ENCODE measurements around the gene TAF3.

Gene TAF3

DNA sequence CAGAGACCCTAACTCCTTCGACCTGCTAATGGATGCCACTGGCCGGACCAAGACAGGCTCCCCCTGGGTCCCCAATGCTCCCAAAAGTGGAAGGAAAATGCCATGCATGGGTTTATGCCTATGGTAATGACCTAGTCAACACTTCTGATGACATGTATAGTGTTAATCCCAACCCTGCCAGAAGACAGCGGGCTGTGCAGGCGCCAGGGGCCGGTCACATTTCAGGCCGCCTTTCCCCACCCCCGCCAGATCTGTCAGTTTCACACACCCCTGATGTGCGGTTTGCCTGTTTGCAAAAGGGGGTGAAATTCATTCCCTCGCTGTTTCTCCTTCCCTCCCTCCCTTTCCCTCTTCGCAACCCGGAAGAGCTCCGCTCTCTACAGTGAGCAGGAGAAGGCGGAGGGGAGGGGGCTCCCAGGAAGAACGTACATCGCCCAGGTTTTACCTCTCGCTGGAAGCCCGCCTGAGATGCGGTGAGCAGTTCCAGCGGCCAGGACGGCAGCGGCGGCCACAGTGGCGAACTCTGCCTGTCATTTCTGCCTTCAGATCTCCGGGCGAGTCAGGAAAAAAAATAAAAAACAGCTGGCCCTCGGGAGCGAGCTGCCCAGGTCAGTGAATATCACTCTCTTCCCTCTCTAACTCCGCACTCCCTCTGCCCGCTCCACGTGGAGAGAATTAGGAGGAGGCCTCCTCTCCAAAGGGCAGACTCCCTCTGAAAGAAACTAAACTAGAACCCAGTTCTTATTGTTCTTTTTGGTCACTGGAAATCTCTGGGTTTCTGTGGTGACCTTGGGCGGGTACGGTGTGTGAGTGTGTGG, 226.8 kb downstream of the TAF3 start:
- DNase-seq (ENCODE audit: low read depth in 1 of 2, low spot score in 1 of 2) = no peak

DNA sequence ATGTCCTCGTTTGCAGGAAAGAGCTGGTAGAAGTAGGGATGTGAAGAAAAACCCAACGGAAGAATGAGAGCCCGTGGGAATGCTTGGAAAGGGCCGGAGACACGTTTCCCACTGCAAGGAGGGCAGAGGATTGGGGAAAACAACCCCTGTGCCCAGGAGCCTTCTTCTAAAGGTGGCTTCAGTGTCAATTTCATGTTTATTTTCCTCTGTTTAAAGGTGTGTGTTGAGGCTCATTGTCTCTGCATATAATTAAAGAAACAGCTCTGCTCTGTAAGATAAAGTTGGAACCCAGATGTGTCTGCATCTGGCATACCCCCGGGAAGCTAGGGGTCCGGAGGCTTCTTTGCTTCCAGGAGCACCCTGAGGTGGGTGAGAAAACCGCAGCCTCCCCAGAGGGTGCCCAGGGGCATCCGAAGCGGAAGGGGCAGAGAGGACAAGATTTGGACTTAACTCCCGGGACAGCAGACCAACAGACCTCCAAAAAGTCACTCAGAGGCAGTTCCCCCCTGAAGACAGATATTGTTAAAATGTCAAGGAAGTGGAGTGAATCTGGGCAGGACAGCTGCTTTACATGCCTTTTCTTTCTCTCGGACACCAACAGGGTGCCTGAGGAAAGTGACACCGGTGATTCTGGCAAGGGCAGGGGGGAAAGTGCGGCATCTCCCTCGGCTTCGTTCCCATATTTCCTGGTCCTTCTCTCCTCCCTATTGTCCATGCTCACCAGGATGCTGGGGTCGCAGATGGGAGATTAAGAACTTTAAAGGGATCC, 227.6 kb downstream of the TAF3 start:
- DNase-seq (ENCODE audit: low read depth in 1 of 2, low spot score in 1 of 2) = no peak

DNA sequence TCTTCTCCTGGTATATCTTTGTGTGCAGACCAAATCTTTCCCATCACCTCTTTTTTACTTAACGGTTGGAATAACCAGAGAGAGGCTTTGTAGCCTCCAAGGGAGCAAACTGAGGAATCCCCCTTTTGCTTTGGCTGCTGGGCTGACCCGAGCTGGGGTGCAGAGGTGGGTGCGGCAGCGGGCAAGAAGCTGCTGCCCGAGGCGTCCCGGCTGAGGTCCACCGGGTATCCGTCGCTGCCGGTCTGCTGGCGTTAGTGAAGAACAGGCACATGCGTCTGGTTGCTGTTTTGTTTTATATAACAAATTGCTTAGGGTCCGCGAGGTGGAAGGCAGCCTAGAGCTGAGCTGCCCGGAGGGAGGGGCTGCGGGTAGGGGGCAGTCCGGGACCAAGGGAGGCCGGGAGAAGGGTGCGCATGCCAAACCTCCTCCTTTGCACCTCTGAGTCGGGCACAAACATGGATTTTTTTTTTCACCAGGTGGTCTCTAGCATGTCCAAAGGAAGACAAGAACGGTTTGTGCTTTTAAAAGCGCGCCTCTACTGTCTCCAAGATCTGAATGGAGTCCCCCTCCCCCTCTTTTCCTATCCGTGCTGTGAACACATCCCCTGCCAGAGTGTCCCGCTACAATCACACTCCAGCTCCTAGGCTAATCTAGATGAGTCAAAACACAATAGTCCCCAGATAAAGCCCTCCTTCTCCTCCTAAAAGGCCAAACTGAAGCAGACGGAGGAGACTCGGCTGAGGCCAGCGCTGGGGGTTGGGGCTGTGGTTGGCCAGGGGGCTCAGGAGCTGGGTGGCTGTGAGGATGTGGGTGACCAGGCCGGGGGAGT, 229.4 kb downstream of the TAF3 start:
- no peak for DNase-seq (ENCODE audit: low read depth in 1 of 2, low spot score in 1 of 2)

DNA sequence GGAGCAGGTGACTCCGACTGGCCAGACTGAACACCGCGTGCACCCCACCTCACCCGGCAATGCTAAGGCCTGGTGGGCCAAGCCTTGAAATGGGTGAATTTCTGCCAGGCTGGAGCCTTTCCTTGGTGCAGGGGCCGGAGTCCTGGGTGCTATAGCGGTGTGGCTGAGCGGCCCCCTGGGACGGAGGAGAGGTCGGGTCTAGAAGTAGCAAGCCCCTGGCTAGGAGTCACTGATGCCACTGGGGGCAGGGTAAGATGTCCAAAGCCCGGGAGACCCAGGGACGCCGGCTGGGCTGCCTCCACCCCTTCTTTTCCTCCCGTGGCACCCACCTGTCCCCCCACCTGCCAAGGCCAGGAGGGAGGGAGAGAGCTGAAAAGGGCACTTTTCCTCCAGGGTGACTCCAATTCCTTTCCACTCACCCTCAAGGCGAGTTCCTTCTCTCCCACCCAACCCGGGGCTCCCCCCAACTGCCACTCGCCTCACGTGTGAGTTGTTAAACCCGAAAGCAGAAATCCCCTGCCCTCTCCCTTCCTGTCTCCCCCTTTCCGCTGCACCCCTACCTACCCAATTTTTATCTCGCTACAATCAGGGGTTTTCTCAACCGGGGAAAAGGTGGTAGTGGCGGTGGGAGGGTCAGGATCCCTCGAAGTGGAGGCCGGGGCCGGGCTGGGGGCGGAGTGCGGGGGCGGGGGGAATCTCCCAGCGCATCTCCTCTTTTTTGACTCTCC, 230.1 kb downstream of the TAF3 start:
- DNase-seq (ENCODE audit: low read depth in 1 of 2, low spot score in 1 of 2) = no peak

DNA sequence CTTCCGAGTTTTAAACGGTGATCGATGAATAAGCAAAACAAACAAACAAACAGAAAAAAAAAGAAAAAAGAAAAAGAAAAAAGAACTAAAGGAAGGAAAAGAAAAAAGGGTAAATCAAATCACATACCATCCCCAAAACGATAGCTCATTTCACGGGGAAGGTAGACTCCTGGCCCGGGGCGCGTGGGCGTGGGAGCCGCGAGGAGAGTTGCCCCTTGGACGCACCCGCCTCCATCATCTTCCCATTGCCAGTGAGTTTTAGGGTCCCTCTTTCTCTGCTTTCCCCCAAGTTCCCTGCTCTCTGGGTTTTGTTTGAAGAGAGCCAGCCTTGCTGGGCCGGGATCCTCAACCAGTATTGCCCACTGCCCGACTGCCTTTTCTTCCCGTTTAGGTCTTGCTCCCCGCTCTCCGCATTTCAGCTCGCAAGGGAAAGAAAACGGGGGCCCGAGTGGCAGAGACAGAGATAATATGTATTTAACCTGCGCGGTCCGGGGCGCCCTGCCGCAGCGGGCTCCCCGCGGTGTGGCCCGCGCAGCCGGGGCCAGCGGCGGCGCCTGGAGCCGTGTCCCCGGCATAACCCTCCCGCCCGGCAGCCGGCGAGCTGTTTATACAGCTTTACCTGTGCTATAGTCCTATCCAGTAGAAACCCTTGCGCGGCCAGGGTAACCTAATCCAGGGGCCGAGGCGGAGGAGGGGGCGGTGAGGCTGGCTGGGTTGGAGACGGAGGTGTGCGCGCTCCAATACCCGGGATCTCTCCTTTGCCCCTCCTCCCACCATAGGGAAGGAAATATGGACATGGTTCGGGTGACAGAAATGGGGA, 230.9 kb downstream of the TAF3 start:
- DNase-seq (ENCODE audit: low read depth in 1 of 2, low spot score in 1 of 2) = no peak

DNA sequence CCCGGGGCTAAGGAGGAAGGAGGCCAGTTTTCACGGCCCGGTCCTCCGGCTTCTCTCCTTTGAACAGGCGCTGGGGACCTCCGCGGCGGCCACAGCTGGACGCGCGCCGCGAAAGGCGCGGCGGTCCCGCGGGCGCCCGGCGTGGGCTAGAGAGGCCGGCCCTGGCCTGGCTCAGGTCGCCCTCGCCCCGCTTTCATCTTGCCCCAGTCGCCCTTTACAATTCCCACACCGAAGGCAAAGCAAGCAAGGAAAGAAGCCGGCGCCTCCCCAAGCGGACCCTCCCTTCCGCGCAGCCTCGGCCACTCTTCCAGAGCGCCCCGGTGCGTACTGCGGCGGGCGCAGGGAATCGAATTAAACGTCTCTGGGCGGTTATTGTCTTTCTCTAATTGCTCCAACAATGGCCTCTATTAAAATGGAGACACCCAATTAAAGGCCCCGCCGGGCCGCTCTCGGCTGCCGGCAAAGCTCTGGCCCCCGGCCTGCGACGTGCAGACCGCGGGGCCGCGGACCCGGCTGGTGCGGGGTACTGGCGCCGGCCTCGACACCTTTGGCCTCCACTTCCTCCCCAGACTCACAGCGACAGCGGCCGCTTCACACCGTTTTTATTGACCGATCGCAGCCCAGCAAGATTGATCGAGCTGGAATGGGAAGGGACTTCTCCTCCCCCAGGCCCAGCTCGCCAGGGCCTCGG, 231.7 kb downstream of the TAF3 start:
- DNase-seq (ENCODE audit: low read depth in 1 of 2, low spot score in 1 of 2) = no peak

DNA sequence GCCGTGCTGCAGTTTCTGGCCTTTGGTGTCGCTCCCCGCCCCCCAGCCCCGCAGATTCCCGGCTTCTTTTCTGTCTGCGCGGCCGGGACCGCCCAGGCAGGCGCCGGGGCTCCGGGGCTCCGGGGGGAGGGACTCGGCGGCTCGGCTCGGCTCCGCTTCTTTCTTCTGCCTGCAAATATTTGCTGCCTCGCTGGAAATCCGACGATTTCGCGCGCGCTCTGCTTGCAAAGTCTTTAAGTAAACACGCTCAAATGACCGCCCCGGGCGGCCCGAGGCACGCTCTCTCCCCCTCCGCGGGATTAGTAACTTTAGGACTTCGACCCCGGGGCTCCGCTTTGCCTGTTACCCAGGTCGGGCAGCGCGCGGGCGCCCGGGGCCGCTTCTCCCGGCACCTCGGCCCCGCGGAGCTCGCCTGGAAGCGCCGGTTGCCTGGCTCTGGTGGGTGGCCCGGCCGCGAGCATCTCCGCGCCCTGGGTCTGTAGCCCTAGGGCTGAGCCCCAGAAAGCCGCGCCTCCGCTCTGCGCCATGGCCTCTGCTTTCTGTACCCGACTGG, 232.3 kb downstream of the TAF3 start:
- no peak for DNase-seq (ENCODE audit: low read depth in 1 of 2, low spot score in 1 of 2)

DNA sequence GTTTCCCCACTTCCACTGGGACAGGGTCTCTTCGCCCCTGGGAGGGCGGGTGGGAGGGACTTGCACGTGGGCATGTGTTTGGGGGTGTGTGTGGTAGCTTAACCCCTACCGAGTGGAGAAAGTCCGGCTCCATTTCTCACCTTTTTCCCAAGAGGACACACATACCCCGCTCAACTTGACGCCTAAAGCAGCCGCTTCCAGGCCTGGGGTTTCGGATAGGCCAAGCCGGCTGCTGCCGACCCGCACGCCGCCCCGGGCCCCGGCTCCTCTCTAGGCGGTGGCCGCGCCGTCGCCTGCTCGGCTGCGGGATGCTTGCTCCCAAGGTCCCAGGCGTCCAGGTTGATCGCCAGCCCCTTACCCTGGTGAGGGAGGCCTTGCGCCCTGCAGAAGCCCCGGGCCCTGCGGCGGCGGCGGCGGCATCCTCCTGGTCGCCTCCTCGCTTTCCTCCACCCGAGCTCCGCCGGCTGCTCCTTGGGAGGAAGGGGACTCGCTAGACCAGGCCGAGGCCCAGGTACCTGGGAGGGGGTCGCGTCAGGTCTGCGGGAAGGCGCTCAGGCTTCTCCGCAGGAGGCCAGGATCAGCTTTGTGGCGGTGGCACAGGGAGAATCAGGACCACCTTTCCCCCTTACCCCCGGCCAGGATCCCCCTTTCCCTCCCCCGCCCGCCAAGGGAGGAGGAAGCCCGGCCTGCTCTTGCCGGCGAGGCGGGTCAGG, 233.0 kb downstream of the TAF3 start:
- DNase-seq (ENCODE audit: low read depth in 1 of 2, low spot score in 1 of 2) = no peak

DNA sequence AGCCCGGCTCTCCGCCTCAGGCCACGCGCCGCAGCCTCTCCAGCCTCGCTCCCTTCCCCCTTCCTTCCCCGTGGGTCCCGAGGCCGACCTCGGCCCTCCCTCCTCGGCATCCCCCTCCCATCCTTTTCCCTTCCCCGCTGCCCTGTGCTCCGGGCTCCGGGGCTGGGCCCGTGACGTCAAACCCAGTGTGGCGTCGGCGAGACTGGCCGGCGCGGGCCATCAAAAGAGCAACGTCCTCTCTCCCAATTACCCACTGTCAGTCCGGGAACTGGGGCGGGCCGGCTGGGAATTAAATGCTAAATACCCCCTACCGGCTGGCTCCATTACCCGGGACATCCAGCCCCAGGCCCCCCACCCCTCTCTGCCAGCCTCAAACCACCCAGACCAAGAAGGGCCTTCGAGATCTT, 233.5 kb downstream of the TAF3 start:
- DNase-seq (ENCODE audit: low read depth in 1 of 2, low spot score in 1 of 2) = no peak

DNA sequence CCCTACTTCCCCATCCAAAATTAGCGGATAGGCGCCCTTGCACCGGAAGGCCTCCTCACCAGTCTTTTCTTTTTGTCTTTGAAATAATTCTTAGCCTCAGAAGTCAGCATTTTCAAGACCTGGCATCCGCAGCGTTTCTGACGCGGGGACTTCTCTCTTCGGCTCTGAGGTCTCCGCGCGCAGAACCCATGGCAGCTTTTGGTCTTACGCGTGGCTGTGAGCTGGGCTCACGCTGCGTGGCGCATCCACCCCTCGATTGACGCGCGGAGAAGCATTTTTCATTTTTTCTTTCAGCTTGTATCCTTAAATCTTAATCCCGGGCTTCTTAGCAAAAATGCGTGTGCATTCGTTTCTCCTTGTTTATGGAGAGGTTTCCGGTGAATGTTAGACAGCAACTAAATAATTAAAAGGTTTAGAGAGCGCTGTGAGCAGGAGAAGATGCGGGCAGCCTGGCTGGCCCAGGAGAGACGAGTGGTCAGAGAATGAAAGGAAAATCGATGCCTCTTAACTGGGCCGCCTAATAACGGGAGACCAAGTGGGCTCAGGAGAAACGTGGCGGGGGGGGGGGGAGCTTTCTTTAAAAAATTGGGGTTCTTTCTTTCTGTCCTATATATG, 234.1 kb downstream of the TAF3 start:
- DNase-seq (ENCODE audit: low read depth in 1 of 2, low spot score in 1 of 2) = no peak

DNA sequence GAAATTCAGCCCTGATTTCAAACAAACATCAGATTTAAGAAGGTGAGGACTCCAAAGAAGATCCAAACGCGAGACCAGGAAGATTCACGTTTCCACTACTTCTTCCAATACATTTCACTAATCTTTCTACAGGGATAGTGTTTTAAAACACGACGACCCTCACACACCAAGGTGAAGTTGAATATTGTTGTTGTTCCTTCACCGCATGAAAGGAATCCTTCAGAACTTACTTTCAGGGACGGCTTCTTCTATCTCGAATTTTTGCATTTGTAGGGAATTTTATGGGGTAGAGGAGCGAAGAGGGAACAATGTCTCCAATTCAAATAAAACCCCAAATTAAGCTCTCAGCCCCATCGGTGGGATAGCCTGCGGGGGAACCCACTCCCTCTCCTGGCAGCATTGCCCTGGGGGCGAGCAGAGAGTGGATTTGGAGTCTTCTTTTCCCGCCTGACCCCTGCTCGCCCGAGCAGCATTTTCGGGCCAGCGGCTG, 234.7 kb downstream of the TAF3 start:
- DNase-seq (ENCODE audit: low read depth in 1 of 2, low spot score in 1 of 2) = no peak

DNA sequence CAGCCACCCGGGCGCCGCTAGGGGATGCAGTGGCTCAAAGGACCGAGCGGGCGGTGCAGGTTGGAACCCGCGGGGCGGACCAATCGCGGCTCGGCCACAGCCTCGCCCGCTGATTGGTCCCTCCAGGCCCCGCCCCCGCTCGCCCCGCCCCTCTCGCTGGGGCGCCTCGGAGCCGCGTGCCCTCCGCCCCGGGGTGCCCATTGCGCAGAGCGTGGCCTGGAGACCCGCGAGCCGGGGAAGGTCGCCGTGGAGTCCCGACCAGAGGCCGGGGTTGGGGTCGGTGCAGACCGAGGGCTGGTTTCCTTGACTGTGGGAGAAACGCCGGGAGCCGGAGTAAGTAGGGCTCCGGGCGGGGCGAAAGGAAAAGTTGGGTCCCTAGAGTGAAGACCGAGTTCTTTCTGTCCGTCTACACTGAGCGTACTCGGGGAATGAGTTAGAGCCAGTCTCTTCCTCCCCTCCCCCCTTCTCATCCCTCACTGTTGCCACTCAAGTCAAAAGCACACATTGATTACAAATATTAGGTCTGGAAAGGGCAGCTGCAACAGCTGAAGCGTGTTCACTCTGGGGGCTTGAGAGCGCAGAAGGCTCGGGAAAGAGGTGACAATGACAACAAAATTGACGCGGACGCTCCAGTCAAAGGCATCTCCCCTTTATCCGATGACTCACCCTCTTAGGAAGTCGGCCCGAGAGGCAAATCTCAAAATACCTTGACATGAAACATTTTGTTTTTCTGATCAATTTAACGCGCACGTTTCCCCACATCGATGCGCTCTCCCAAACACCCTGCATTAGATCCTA, 235.3 kb downstream of the TAF3 start:
- DNase-seq (ENCODE audit: low read depth in 1 of 2, low spot score in 1 of 2) = peak; percentile 92 to 98

DNA sequence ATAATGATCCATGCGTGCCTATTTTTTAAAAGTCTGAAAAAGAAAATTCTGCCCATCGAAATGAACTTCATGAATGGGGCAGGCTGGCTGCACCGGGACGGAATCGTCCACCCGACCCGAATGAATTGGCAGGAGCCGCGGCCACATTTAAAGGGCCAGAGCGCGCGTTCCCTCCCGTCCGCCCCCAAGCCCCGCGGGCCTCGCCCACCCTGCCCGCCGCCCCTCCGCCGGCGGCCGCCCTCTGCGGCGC, 235.9 kb downstream of the TAF3 start:
- no peak for DNase-seq (ENCODE audit: low read depth in 1 of 2, low spot score in 1 of 2)

DNA sequence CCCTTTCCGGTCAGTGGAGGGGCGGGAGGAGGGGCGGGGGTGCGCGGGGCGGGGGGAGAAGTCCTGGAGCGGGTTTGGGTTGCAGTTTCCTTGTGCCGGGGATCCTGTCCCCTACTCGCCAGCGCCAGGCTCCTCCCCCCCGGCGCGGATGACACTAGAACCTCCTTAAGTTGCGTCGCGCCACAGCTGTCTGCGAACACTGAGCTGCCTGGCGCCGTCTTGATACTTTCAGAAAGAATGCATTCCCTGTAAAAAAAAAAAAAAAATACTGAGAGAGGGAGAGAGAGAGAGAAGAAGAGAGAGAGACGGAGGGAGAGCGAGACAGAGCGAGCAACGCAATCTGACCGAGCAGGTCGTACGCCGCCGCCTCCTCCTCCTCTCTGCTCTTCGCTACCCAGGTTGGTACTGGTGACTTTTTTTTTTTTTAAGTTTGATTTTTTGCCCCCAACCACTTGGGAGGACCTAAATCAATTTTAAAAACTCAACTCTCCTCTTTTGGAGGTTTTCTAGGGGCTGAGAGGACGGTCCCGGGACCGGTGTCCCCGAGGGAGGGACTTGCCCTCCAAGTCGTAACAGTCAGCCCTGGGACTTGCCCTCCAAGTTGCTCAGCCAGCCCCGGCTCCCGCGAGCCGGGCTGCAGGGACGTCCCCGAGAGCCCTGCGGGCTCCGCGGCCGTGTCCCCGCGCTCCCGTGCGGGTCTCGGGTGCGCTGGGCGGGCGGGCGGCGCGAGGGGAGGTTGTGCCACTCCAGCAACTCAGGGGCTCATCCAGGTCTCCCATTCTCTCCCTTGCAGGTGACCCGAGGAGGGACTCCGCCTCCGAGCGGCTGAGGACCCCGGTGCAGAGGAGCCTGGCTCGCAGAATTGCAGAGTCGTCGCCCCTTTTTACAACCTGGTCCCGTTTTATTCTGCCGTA, 236.4 kb downstream of the TAF3 start, which contains the start of gene GATA3:
Gene GATA3, plus strand, starts transcription at position 195 of the 914 bp plus-strand sequence. CDS start 968 bp downstream, outside the sequence.
- peak; percentile 64 to 67 for DNase-seq (ENCODE audit: low read depth in 1 of 2, low spot score in 1 of 2)

DNA sequence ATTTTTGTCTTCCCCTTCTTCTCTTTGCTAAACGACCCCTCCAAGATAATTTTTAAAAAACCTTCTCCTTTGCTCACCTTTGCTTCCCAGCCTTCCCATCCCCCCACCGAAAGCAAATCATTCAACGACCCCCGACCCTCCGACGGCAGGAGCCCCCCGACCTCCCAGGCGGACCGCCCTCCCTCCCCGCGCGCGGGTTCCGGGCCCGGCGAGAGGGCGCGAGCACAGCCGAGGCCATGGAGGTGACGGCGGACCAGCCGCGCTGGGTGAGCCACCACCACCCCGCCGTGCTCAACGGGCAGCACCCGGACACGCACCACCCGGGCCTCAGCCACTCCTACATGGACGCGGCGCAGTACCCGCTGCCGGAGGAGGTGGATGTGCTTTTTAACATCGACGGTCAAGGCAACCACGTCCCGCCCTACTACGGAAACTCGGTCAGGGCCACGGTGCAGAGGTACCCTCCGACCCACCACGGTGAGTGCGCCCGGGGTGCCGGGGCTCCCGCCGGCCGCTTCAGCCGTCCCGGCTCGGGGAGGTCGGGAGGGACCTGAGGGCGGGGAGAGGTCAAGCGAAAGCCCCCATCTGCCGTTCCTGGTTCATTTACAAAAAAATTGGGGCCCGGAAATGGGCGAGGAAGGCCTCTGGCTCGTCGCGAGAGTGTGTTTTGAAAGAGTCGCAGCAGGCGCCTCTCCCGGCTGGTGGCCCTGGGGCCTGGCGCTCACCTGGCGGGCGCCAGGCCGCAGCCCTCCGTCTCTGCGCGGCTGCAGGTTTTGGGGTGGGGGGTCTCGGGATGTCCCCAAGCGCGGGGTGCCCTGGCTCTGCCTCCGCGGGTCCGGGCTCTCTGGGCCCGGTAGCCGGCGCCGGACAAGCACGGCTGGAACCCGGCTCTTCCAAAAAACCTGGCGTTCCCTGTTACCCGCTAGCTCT, 237.4 kb downstream of the TAF3 start:
- no peak for DNase-seq (ENCODE audit: low read depth in 1 of 2, low spot score in 1 of 2)
